WTC11 (cell line): Measurements from ENCODE around the gene MAPK12. TPM values are rescaled to one million over a fixed set of nuclear protein-coding genes. Genes with fewer than 3 reads are reported as not detected.

ENCODE experiments used
- ATAC-seq: fragments of 200-7000 bp; cut with Tn5 transposase; 2 replicates; pipeline ENCODE4 v1.10.0; 2021; ENCODE audit warnings: mild to moderate bottlenecking, moderate library complexity
- CTCF ChIA-PET: fragments of 300-600 bp; sonication (Branson Sonifier 250); formaldehyde crosslinking; loops from one replicate; lab custom pipeline; 2021; ENCODE audit warnings: antibody characterized with exemption; lab: Charles Lee
- POLR2A ChIA-PET: fragments of 350-600 bp; sonication (Branson Sonifier 250); formaldehyde crosslinking; loops from one replicate; lab custom pipeline; 2021; ENCODE audit warnings: antibody characterized with exemption; lab: Charles Lee
- DNase-seq: peaks from one replicate; pipeline ENCODE4 v3.0.0; 2021; ENCODE audit warnings: low spot score
- H3K27ac Mint-ChIP-seq: 2 replicates; pipeline ENCODE4 v1.8.0; 2021; ENCODE audit warnings: mixed read lengths
- H3K27me3 Mint-ChIP-seq: 2 replicates; pipeline ENCODE4 v1.8.0; 2021; ENCODE audit warnings: low read depth, mild to moderate bottlenecking, moderate library complexity, mixed read lengths
- H3K36me3 Mint-ChIP-seq: 2 replicates; pipeline ENCODE4 v1.8.0; 2021; ENCODE audit warnings: mixed read lengths
- H3K4me1 Mint-ChIP-seq: 2 replicates; pipeline ENCODE4 v1.8.0; 2022; ENCODE audit warnings: mixed read lengths
- H3K4me3 Mint-ChIP-seq: 2 replicates; pipeline ENCODE4 v1.8.0; 2021; ENCODE audit warnings: mild to moderate bottlenecking, moderate library complexity, mixed read lengths
- H3K9me3 Mint-ChIP-seq: 2 replicates; pipeline ENCODE4 v1.8.0; 2021; ENCODE audit warnings: mixed read lengths
- ATF1 ChIP-seq: sonication (generic); formaldehyde crosslinking; IDR thresholded peaks from 2 replicates; pipeline ENCODE4 v1.8.1; 2023; ENCODE audit warnings: mild to moderate bottlenecking, moderate library complexity, missing genetic modification reagents
- E2F5 ChIP-seq: sonication (generic); formaldehyde crosslinking; IDR thresholded peaks from 2 replicates; pipeline ENCODE4 v1.8.1; 2022; ENCODE audit warnings: mild to moderate bottlenecking, moderate library complexity, missing genetic modification reagents
- HMGXB4 ChIP-seq: sonication (generic); formaldehyde crosslinking; IDR thresholded peaks from 2 replicates; pipeline ENCODE4 v1.8.1; 2023; ENCODE audit warnings: mild to moderate bottlenecking, moderate library complexity, missing genetic modification reagents
- KAT7 ChIP-seq: sonication (generic); formaldehyde crosslinking; IDR thresholded peaks from 2 replicates; pipeline ENCODE4 v1.8.1; 2023; ENCODE audit warnings: missing genetic modification reagents, mild to moderate bottlenecking, borderline replicate concordance
- NFATC4 ChIP-seq: fragments of 250-450 bp; sonication (Bioruptor Pico); IDR thresholded peaks from 2 replicates; pipeline ENCODE4 v1.9.0; 2021; ENCODE audit warnings: mild to moderate bottlenecking
- PRDM15 ChIP-seq: sonication (generic); formaldehyde crosslinking; IDR thresholded peaks from 2 replicates; pipeline ENCODE4 v1.8.0; 2022; ENCODE audit warnings: missing genetic modification reagents
- ZNF281 ChIP-seq: sonication (generic); formaldehyde crosslinking; IDR thresholded peaks from 2 replicates; pipeline ENCODE4 v1.8.0; 2023; ENCODE audit warnings: mild to moderate bottlenecking, missing genetic modification reagents
- ZNF425 ChIP-seq: fragments of 250-450 bp; sonication (Bioruptor Pico); conservative IDR thresholded peaks from 2 replicates; pipeline ENCODE4 v1.9.0; 2021; ENCODE audit warnings: mild to moderate bottlenecking
- ZNF671 ChIP-seq: fragments of 250-450 bp; sonication (Bioruptor Pico); IDR thresholded peaks from 2 replicates; pipeline ENCODE4 v1.8.0; 2021; ENCODE audit warnings: mild to moderate bottlenecking
- total RNA-seq: library from RNA; stranded (reverse); gene quantifications from 3 replicates; pipeline ENCODE4 v1.2.3, GENCODE V29; 2021

Gene MAPK12
- total RNA-seq, 1 experiment from 2014 or later = 31.0 TPM

- Mint-ChIP-seq H3K4me3 (no peak overlapping the region), H3K9me3 (peaks cover 4% of the 10 kb centered on the region; the same call in 1 of the 2 replicates), H3K27ac (no peak overlapping the region), H3K27me3 (no peaks in the 10 kb centered on the region), H3K36me3 (peaks cover 14% of the 10 kb centered on the region), H3K4me1 (peaks cover 12% of the 10 kb centered on the region)
- ChIA-PET POLR2A (no interaction called here), CTCF (no interaction called here)
- DNase-seq (no peak), ATAC-seq (no peak)
- no peak for TF ChIP-seq ZNF425 (CRISPR knock-in tag)
- TF ChIP-seq HMGXB4 = no peak
- no peak for TF ChIP-seq ZNF671 (CRISPR knock-in tag)
- no peak for TF ChIP-seq PRDM15 (CRISPR knock-in tag)
- no peak for TF ChIP-seq NFATC4 (CRISPR knock-in tag)
- no peak for TF ChIP-seq ZNF281 (CRISPR knock-in tag)
- no peak for TF ChIP-seq E2F5 (CRISPR knock-in tag)
- no peak for TF ChIP-seq KAT7 (CRISPR knock-in tag)
- TF ChIP-seq ATF1 = no peak
Observed at GRCh38 chr22:50203288-50203687, 58.2 kb downstream of the MAPK12 start.

Other genes starting within 250 kb of the MAPK12 start
- gene IL17REL, start 248.9 kb downstream of the MAPK12 start, total RNA-seq = 0.23 to 0.34 TPM (median 0.24 TPM) in 3 replicates
- 0.30 TPM in 1 of 3 replicates, not detected in the others for gene TTLL8, start 203.4 kb downstream of the MAPK12 start, total RNA-seq
- gene MLC1, start 176.3 kb downstream of the MAPK12 start, total RNA-seq = 0.13 to 0.16 TPM (median 0.16 TPM) in 3 replicates
- gene MOV10L1, start 171.7 kb downstream of the MAPK12 start, total RNA-seq = not detected in 3 replicates
- gene PANX2, start 91.0 kb downstream of the MAPK12 start, total RNA-seq = 10.2 to 10.7 TPM (median 10.3 TPM) in 3 replicates
- 79.9 to 90.4 TPM (median 81.3 TPM) in 3 replicates for gene TRABD, start 75.8 kb downstream of the MAPK12 start, total RNA-seq
- 27.0 to 29.8 TPM (median 28.8 TPM) in 3 replicates for gene SELENOO, start 60.7 kb downstream of the MAPK12 start, total RNA-seq
- 36.3 to 45.4 TPM (median 40.8 TPM) in 3 replicates for gene TUBGCP6, start 16.7 kb downstream of the MAPK12 start, total RNA-seq
- gene HDAC10, start 10.4 kb downstream of the MAPK12 start, total RNA-seq = 31.9 to 40.9 TPM (median 38.2 TPM) in 3 replicates
- 1.4 to 2.3 TPM (median 1.9 TPM) in 3 replicates for gene MAPK11, start 8.7 kb upstream of the MAPK12 start, total RNA-seq
- 110 to 113 TPM (median 111 TPM) in 3 replicates for gene PLXNB2, start 46.0 kb upstream of the MAPK12 start, total RNA-seq
- 2.3 to 2.7 TPM (median 2.5 TPM) in 3 replicates for gene DENND6B, start 65.3 kb upstream of the MAPK12 start, total RNA-seq
- 41.5 to 47.8 TPM (median 46.7 TPM) in 3 replicates for gene PPP6R2, start 81.6 kb upstream of the MAPK12 start, total RNA-seq
- 87.1 to 108 TPM (median 91.5 TPM) in 3 replicates for gene SBF1, start 213.4 kb upstream of the MAPK12 start, total RNA-seq
- gene ADM2, start 219.9 kb upstream of the MAPK12 start, total RNA-seq = 6.3 to 10.9 TPM (median 7.6 TPM) in 3 replicates
- 0.33 to 0.57 TPM (median 0.41 TPM) in 3 replicates for gene MIOX, start 225.2 kb upstream of the MAPK12 start, total RNA-seq
- 38.1 to 43.7 TPM (median 39.8 TPM) in 3 replicates for gene LMF2, start 246.0 kb upstream of the MAPK12 start, total RNA-seq
- 69.8 to 78.4 TPM (median 70.3 TPM) in 3 replicates for gene NCAPH2, start 246.5 kb upstream of the MAPK12 start, total RNA-seq